Gastroesophageal sphincter (tissue), 3 donors: Measurements from ENCODE around the gene STX8.

Experiments
- POLR2A ChIP-seq, 2 donors: fragments of 450-650 bp; IDR thresholded peaks; one replicate each; pipeline ENCODE4 v1.6.1; 2017; ENCODE audit warnings: antibody characterized with exemption in 2 of 2, mild to moderate bottlenecking in 2 of 2, moderate library complexity in 1 of 2
- TF ChIP-seq, protein P1 (sequence below), 4 experiments: fragments of 200-600 bp in 2 of 4; fragments of 450-650 bp in 2 of 4; sonication (generic) in 1 of 4; IDR thresholded peaks; one replicate each; pipeline ENCODE4 v1.5.1; 2017 to 2019; ENCODE audit warnings: antibody characterized with exemption in 4 of 4, mild to moderate bottlenecking in 2 of 4, moderate library complexity in 2 of 4

DNA sequence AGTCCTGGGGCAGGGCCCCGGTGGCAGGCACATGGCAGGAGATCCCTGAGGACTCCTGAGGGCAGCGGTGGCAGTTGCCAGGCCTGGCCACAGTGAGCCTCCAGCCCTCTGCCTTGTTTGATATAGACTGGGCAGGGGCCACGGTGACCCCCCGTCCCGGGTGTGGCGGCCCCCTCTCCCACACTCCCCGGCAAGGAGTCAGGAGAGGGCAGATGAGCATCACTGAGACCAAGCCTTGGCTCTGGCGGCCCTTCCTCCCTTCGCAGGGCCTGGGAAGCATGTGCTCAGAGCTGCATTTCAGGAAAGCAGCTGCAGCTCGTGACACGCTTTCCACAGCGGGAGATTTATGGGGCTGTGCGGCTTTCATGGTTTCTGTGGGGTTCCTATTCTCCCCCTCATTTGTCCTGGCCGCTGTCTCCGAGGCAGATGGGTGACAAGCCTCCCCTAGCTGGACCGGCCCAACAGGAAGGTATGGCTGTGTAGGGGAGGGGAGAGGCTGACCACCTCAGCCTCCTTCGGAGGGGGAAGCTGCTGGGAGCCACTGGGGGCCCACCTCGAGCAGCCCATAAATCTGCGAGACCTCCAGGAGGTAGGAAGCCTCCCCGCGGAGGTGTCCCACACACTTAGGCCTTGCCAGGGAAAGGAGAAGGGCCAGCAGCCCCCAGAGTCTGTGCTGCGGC is 342.9 kb downstream of the STX8 start:
- TF ChIP-seq, protein P1, sequence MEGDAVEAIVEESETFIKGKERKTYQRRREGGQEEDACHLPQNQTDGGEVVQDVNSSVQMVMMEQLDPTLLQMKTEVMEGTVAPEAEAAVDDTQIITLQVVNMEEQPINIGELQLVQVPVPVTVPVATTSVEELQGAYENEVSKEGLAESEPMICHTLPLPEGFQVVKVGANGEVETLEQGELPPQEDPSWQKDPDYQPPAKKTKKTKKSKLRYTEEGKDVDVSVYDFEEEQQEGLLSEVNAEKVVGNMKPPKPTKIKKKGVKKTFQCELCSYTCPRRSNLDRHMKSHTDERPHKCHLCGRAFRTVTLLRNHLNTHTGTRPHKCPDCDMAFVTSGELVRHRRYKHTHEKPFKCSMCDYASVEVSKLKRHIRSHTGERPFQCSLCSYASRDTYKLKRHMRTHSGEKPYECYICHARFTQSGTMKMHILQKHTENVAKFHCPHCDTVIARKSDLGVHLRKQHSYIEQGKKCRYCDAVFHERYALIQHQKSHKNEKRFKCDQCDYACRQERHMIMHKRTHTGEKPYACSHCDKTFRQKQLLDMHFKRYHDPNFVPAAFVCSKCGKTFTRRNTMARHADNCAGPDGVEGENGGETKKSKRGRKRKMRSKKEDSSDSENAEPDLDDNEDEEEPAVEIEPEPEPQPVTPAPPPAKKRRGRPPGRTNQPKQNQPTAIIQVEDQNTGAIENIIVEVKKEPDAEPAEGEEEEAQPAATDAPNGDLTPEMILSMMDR (IDR thresholded peaks at IDR 0.05) = no peak
- TF ChIP-seq POLR2A (IDR thresholded peaks at IDR 0.05) = no peak
